Type B pancreatic cell (in vitro differentiated cells): Measurements from ENCODE around the gene CDK5. TPM values are rescaled to one million over a fixed set of nuclear protein-coding genes. Genes with fewer than 3 reads are reported as not detected.

Experiments used
- DNase-seq: peaks from one replicate; pipeline ENCODE4 v3.0.0; 2021; ENCODE audit warnings: mixed read lengths; ENCODE audit not compliant: unreplicated experiment; ENCODE audit errors: extremely low spot score
- H3K27ac Mint-ChIP-seq: 2 replicates; pipeline ENCODE4 v1.8.0; 2021; ENCODE audit warnings: mild to moderate bottlenecking, mixed read lengths
- H3K27me3 Mint-ChIP-seq: 2 replicates; pipeline ENCODE4 v1.8.0; 2021; ENCODE audit warnings: mixed read lengths
- H3K36me3 Mint-ChIP-seq: 2 replicates; pipeline ENCODE4 v1.8.0; 2021; ENCODE audit warnings: mixed read lengths
- H3K4me1 Mint-ChIP-seq: one replicate; pipeline ENCODE4 v1.8.0; 2021; ENCODE audit warnings: mixed read lengths; ENCODE audit not compliant: unreplicated experiment
- H3K4me3 Mint-ChIP-seq: 2 replicates; pipeline ENCODE4 v1.8.0; 2021; ENCODE audit warnings: mild to moderate bottlenecking, mixed read lengths
- H3K9me3 Mint-ChIP-seq: 2 replicates; pipeline ENCODE4 v1.8.0; 2021; ENCODE audit warnings: mixed read lengths
- CTCF ChIP-seq: fragments of 200-600 bp; sonication (generic); conservative IDR thresholded peaks from 2 replicates; pipeline ENCODE4 v1.5.0; 2021; ENCODE audit warnings: antibody characterized with exemption, mild to moderate bottlenecking
- total RNA-seq: library from RNA; stranded (reverse); gene quantifications from 2 replicates; pipeline ENCODE4 v1.2.1, GENCODE V29; 2021; ENCODE audit warnings: low replicate concordance

Gene CDK5
- total RNA-seq, 1 donor from 2014 or later, result 20.5 TPM

GRCh38 chr7:151015967-151016366, 41.7 kb downstream of the CDK5 start:
- TF ChIP-seq CTCF, result no peak
- no peaks in the 10 kb centered on the region for H3K36me3 Mint-ChIP-seq
- H3K27ac Mint-ChIP-seq, result no peak overlapping the region
- H3K4me3 Mint-ChIP-seq, result no peak overlapping the region
- peaks cover 70% of the 10 kb centered on the region for H3K27me3 Mint-ChIP-seq
- H3K9me3 Mint-ChIP-seq, result no peaks in the 10 kb centered on the region
- peaks cover 32% of the 10 kb centered on the region for H3K4me1 Mint-ChIP-seq
- DNase-seq, result no peak

- no peak for DNase-seq
- no peaks in the 10 kb centered on the region for H3K36me3 Mint-ChIP-seq
- H3K4me3 Mint-ChIP-seq, result peak overlapping the region; percentile 5
- no peak for TF ChIP-seq CTCF
- H3K27me3 Mint-ChIP-seq, result peaks cover 62% of the 10 kb centered on the region
- peaks cover 41% of the 10 kb centered on the region for H3K4me1 Mint-ChIP-seq
- no peaks in the 10 kb centered on the region for H3K9me3 Mint-ChIP-seq
- H3K27ac Mint-ChIP-seq, result peak overlapping the region; percentile 12
Measured at GRCh38 chr7:151014950-151015349, 42.7 kb downstream of the CDK5 start.

GRCh38 chr7:151013733-151014497, 43.8 kb downstream of the CDK5 start:
- H3K4me1 Mint-ChIP-seq, result peaks cover 37% of the 10 kb centered on the region
- H3K4me3 Mint-ChIP-seq, result peak overlapping the region; percentile 66
- no peak overlapping the region for H3K27ac Mint-ChIP-seq
- no peaks in the 10 kb centered on the region for H3K36me3 Mint-ChIP-seq
- TF ChIP-seq CTCF, result no peak
- H3K27me3 Mint-ChIP-seq, result peaks cover 53% of the 10 kb centered on the region
- DNase-seq, result no peak
- H3K9me3 Mint-ChIP-seq, result no peaks in the 10 kb centered on the region

GRCh38 chr7:151013356-151013732, 44.4 kb downstream of the CDK5 start:
- no peaks in the 10 kb centered on the region for H3K9me3 Mint-ChIP-seq
- no peak overlapping the region for H3K4me3 Mint-ChIP-seq
- no peak overlapping the region for H3K27ac Mint-ChIP-seq
- peaks cover 50% of the 10 kb centered on the region for H3K27me3 Mint-ChIP-seq
- DNase-seq, result no peak
- TF ChIP-seq CTCF, result no peak
- no peaks in the 10 kb centered on the region for H3K36me3 Mint-ChIP-seq
- peaks cover 37% of the 10 kb centered on the region for H3K4me1 Mint-ChIP-seq

GRCh38 chr7:151012911-151013347, 44.8 kb downstream of the CDK5 start:
- no peaks in the 10 kb centered on the region for H3K9me3 Mint-ChIP-seq
- no peaks in the 10 kb centered on the region for H3K36me3 Mint-ChIP-seq
- H3K4me1 Mint-ChIP-seq, result peaks cover 37% of the 10 kb centered on the region
- peak; percentile 77 for TF ChIP-seq CTCF
- H3K27ac Mint-ChIP-seq, result peak overlapping the region; percentile 32
- no peak for DNase-seq
- H3K27me3 Mint-ChIP-seq, result peaks cover 49% of the 10 kb centered on the region
- peak overlapping the region; percentile 13 for H3K4me3 Mint-ChIP-seq
